IMR-90 (cell line): Measurements from ENCODE around the gene GNAS-AS1. TPM values are rescaled to one million over a fixed set of nuclear protein-coding genes. Genes with fewer than 3 reads are reported as not detected.
A peak's percentile ranks its signal among the peaks of the same experiment; 100 is the strongest.

Experiments used
- ATAC-seq: fragments of 200-7000 bp; cut with Tn5 transposase; 2 replicates; pipeline ENCODE4 v1.9.1; 2020; ENCODE audit warnings: low read depth, mild to moderate bottlenecking, moderate library complexity
- BruUV-seq: library from RNA; stranded (reverse); fragments of 400-500 nt; replicated peaks from 2 replicates; lab custom pipeline; 2021; lab: Mats Ljungman, UMichigan
- CTCF ChIA-PET: fragments of 300-600 bp; formaldehyde crosslinking; extraction: SDS; loops from one replicate; lab custom pipeline; 2021; ENCODE audit warnings: antibody characterized with exemption; lab: Yijun Ruan, JAX
- POLR2A ChIA-PET: fragments of 300-600 bp; sonication (Branson Sonifier 250); formaldehyde crosslinking; loops from one replicate; lab custom pipeline; 2022; ENCODE audit warnings: antibody characterized with exemption; ENCODE audit not compliant: unreplicated experiment; lab: Charles Lee
- DNase-seq: peaks from one replicate; pipeline ENCODE4 v3.0.0; 2013
- H2AFZ ChIP-seq: replicated peaks from 2 replicates; pipeline ENCODE3; 2013; ENCODE audit warnings: low read length, mild to moderate bottlenecking; ENCODE audit not compliant: poor library complexity
- H2AK5ac ChIP-seq: 2 replicates; pipeline ENCODE4 v1.6.1; 2013; ENCODE audit warnings: low read depth, low read length, inconsistent platforms
- H2AK9ac ChIP-seq: replicated peaks from 2 replicates; pipeline ENCODE3; 2013; ENCODE audit warnings: mild to moderate bottlenecking, low read depth, low read length, moderate library complexity; ENCODE audit not compliant: poor library complexity
- H2BK120ac ChIP-seq: 2 replicates; pipeline ENCODE4 v1.6.1; 2013; ENCODE audit warnings: low read depth, low read length, inconsistent platforms
- H2BK15ac ChIP-seq: 3 replicates; pipeline ENCODE4 v1.6.1; 2013; ENCODE audit warnings: low read depth, low read length, inconsistent platforms
- H2BK20ac ChIP-seq: 2 replicates; pipeline ENCODE4 v1.6.1; 2013; ENCODE audit warnings: low read depth, mild to moderate bottlenecking, inconsistent platforms, low read length, moderate library complexity
- H2BK5ac ChIP-seq: 2 replicates; pipeline ENCODE4 v1.6.1; 2013; ENCODE audit warnings: mild to moderate bottlenecking, low read depth, low read length, inconsistent platforms; ENCODE audit not compliant: poor library complexity, severe bottlenecking
- H3K14ac ChIP-seq: replicated peaks from 2 replicates; pipeline ENCODE4 v1.6.1; 2013; ENCODE audit warnings: low read depth, low read length, inconsistent platforms
- H3K18ac ChIP-seq: 2 replicates; pipeline ENCODE4 v1.6.1; 2013; ENCODE audit warnings: low read depth, low read length, control low read depth
- H3K23ac ChIP-seq: 2 replicates; pipeline ENCODE4 v1.6.1; 2013; ENCODE audit warnings: low read depth, low read length, inconsistent platforms
- H3K27ac ChIP-seq: 2 replicates; pipeline ENCODE4 v1.5.1; 2013; ENCODE audit warnings: mild to moderate bottlenecking, control low read depth, low read length; ENCODE audit not compliant: insufficient read depth
- H3K27me3 ChIP-seq: 2 replicates; pipeline ENCODE4 v1.6.1; 2013; ENCODE audit warnings: low read length; ENCODE audit not compliant: control insufficient read depth, insufficient read depth
- H3K36me3 ChIP-seq: 2 replicates; pipeline ENCODE4 v1.6.1; 2013; ENCODE audit warnings: low read length, mixed read lengths; ENCODE audit not compliant: control insufficient read depth, insufficient read depth
- H3K4ac ChIP-seq: 2 replicates; pipeline ENCODE4 v1.6.1; 2013; ENCODE audit warnings: low read depth, low read length, inconsistent platforms
- H3K4me1 ChIP-seq: 2 replicates; pipeline ENCODE4 v1.6.1; 2013; ENCODE audit warnings: low read length, mixed read lengths; ENCODE audit not compliant: control insufficient read depth, insufficient read depth
- H3K4me2 ChIP-seq: 2 replicates; pipeline ENCODE4 v1.6.1; 2013; ENCODE audit warnings: low read depth, mild to moderate bottlenecking, control low read depth, low read length, moderate library complexity
- H3K4me3 ChIP-seq: 2 replicates; pipeline ENCODE4 v1.5.1; 2013; ENCODE audit warnings: low read depth, mild to moderate bottlenecking, control low read depth, low read length, moderate library complexity; ENCODE audit not compliant: insufficient read depth
- H3K56ac ChIP-seq: 2 replicates; pipeline ENCODE4 v1.6.1; 2013; ENCODE audit warnings: low read length, inconsistent platforms; ENCODE audit not compliant: insufficient read depth; ENCODE audit errors: extremely low read depth
- H3K79me1 ChIP-seq, 2 experiments: 2 replicates each; pipeline ENCODE4 v1.6.1; 2013; ENCODE audit warnings: low read length in 2 of 2, inconsistent platforms in 1 of 2, low read depth in 1 of 2
- H3K9ac ChIP-seq: 2 replicates; pipeline ENCODE4 v1.6.1; 2013; ENCODE audit warnings: low read depth, low read length, control low read depth
- H3K9me1 ChIP-seq: 2 replicates; pipeline ENCODE4 v1.6.1; 2013; ENCODE audit warnings: low read length, inconsistent platforms; ENCODE audit not compliant: insufficient read depth
- H3K9me3 ChIP-seq: 2 replicates; pipeline ENCODE4 v1.6.1; 2013; ENCODE audit warnings: low read length; ENCODE audit not compliant: control insufficient read depth, insufficient read depth
- H4K20me1 ChIP-seq: 2 replicates; pipeline ENCODE4 v1.6.1; 2013; ENCODE audit warnings: low read length, inconsistent platforms; ENCODE audit not compliant: insufficient read depth
- H4K5ac ChIP-seq: 2 replicates; pipeline ENCODE4 v1.6.1; 2013; ENCODE audit warnings: mild to moderate bottlenecking, low read depth, low read length, control low read depth
- H4K8ac ChIP-seq, 2 experiments: 2 replicates each; pipeline ENCODE4 v1.6.1; 2013; ENCODE audit warnings: low read depth in 2 of 2, low read length in 2 of 2, control low read depth in 1 of 2, inconsistent platforms in 1 of 2
- H4K91ac ChIP-seq: 2 replicates; pipeline ENCODE4 v1.6.1; 2013; ENCODE audit warnings: low read depth, low read length, inconsistent platforms; ENCODE audit not compliant: insufficient read depth
- CEBPB ChIP-seq: IDR thresholded peaks from 2 replicates; pipeline ENCODE4 v1.6.1; 2012; ENCODE audit warnings: low read depth, low read length, improper control_type of control experiment
- FOS ChIP-seq: fragments of 150-350 bp; IDR thresholded peaks from 2 replicates; pipeline ENCODE4 v1.6.1; 2016; ENCODE audit warnings: low read depth, low read length
- WGBS, 2 experiments: methylation state at CpG; one replicate each; pipeline versions ENCODE4 v1.1.5 to v1.1.7; 2013; ENCODE audit warnings: missing lambda C conversion rate in 2 of 2; ENCODE audit not compliant: insufficient read length in 1 of 2; ENCODE audit errors: extremely low coverage in 2 of 2; 5-methylcytosine and 5-hydroxymethylcytosine counted together
- dilution Hi-C: fragments of 300-500 bp; cut with HindIII; formaldehyde crosslinking; loops from one replicate; pipeline ENCODE4 v1.14.3; 2018; ENCODE audit warnings: low sequenced_read_pairs; ENCODE audit not compliant: unreplicated experiment
- in situ Hi-C: fragments of 300-500 bp; cut with MboI; formaldehyde crosslinking; loops from 3 replicates; pipeline ENCODE4 v1.14.3; 2019; ENCODE audit warnings: low sequenced_read_pairs, inconsistent platforms, mixed read lengths
- intact Hi-C: fragments of 100-400 bp; cut with micrococcal nuclease; formaldehyde crosslinking; loops from 2 replicates; pipeline ENCODE4 v1.10.0; 2022
- polyA plus RNA-seq, 3 experiments: library from polyadenylated mRNA; depleted of rRNA; stranded (reverse); fragments of >200 nt; gene quantifications; 2 replicates each; pipeline ENCODE4 v1.2.3, GENCODE V29; 2012; ENCODE audit warnings: low replicate concordance in 1 of 3
- total RNA-seq: library from RNA; depleted of rRNA; stranded (reverse); fragments of >200 nt; gene quantifications from 2 replicates; pipeline ENCODE4 v1.2.3, GENCODE V29; 2012

The GNAS-AS1 gene
- total and polyA plus RNA-seq, 2 of the 4 experiments (the other 2 are of a cell fraction) = 0.54 to 0.60 TPM

DNA sequence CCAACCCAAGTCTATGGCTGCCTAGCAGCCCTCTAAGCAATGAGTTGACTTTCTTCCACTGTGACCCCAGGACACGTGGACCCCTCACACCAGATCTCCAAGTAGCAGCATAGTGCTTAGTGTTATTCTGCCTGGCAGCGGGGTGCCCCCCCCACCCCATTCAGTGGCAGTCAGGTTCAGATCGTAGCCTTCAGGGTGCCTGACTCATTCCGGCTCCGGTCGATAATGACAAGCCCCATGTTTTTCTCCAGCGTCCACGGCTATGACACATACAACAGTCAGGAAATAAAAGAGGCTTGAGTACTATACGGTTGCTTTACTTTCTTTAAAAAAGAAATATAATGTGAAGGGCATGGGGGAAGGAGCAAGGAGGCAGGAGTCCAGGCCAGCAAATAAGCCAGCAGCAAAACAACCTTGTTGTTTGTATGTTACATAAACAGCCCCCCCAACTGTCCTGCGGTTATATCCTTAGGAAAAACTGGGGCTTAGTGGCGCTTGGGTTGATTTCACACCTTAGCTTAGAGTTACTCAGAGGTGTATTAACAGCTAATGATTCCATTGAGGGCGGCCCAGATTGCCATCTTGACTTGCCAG lies 24.9 kb upstream of the GNAS-AS1 start:
- in situ Hi-C loops = no loop called here
- POLR2A ChIA-PET = no interaction called here
- no peak overlapping the region for H3K14ac ChIP-seq
- H3K18ac ChIP-seq = no peak overlapping the region
- no peak overlapping the region for H4K5ac ChIP-seq
- no peak overlapping the region for H2BK5ac ChIP-seq
- no peak overlapping the region for H3K56ac ChIP-seq
- dilution Hi-C loops = no loop called here
- H4K91ac ChIP-seq = no peak overlapping the region
- no peaks in the 10 kb centered on the region for H3K9me3 ChIP-seq
- TF ChIP-seq FOS = peak; percentile 38; the same call in 1 of the 2 replicates
- no peak for TF ChIP-seq CEBPB
- H2AFZ ChIP-seq = peak overlapping the region; percentile 74
- H2BK15ac ChIP-seq = no peak overlapping the region
- H3K36me3 ChIP-seq = no peaks in the 10 kb centered on the region
- intact Hi-C loops = no loop called here
- no peaks in the 10 kb centered on the region for H4K20me1 ChIP-seq
- H3K79me1 ChIP-seq = no peaks in the 10 kb centered on the region
- DNase-seq (peak; percentile 78), ATAC-seq (peak; percentile 88)
- no peak overlapping the region; the same call in 1 of the 2 replicates for H3K27ac ChIP-seq
- no peak overlapping the region for H3K4me3 ChIP-seq
- H2BK20ac ChIP-seq = no peak overlapping the region
- WGBS, 2 experiments = no CpG with 5 or more reads among the region's 12 CpGs
- no peak overlapping the region; the same call in 1 of the 2 replicates for H3K4me2 ChIP-seq
- peak overlapping the region; percentile 45 for H2AK9ac ChIP-seq
- peaks cover 2% of the 10 kb centered on the region; the same call in 1 of the 2 replicates for H3K4me1 ChIP-seq
- no TSS peak for BruUV-seq
- CTCF ChIA-PET = no interaction called here
- H3K27me3 ChIP-seq = peaks cover 9% of the 10 kb centered on the region
- 0 out of 2 replicates have a peak overlapping the region, but pooled peaks have one; percentile 29 for H3K23ac ChIP-seq
- no peak overlapping the region for H4K8ac ChIP-seq
- no peak overlapping the region for H3K4ac ChIP-seq
- no peak overlapping the region for H3K9ac ChIP-seq
- H2BK120ac ChIP-seq = no peak overlapping the region
- H3K9me1 ChIP-seq = peaks cover 3% of the 10 kb centered on the region; the same call in 1 of the 2 replicates
- H2AK5ac ChIP-seq = no peak overlapping the region
